ENCODE results near the gene NDUFS1. TPM values are rescaled to one million over a fixed set of nuclear protein-coding genes. Genes with fewer than 3 reads are reported as not detected.

NDUFS1 gene
- 66.3 and 74.5 TPM in 2 replicates for total RNA-seq

GRCh38 chr2:206159346-206160124 is at the start of gene NDUFS1, which contains the start of gene EEF1B2:
NDUFS1 (minus strand) TSS chr2:206159444; CDS start chr2:206153678, 5,766 bp downstream.
EEF1B2 (plus strand) TSS chr2:206159895; CDS start chr2:206159980, 85 bp downstream.

GRCh38 chr2:206085742-206086445 is 73.3 kb downstream of the NDUFS1 start, which contains the start of gene INO80D:
INO80D (minus strand) TSS chr2:206086174; CDS start chr2:206063016, 23,158 bp downstream.

Other genes with a start within 250 kb of the NDUFS1 start
- gene INO80D, start 73.3 kb downstream of the NDUFS1 start, total RNA-seq = 6.1 and 7.5 TPM in 2 replicates
- gene EEF1B2, start 451 bp upstream of the NDUFS1 start, total RNA-seq = 373 and 374 TPM in 2 replicates
- 5.2 and 5.3 TPM in 2 replicates for gene ZDBF2, start 115.2 kb upstream of the NDUFS1 start, total RNA-seq